Activated CD8-positive, alpha-beta T cell treated with anti-CD3 and anti-CD28 coated beads for 36 hours (primary cell): ENCODE results near the gene PAX4. TPM values are rescaled to one million over a fixed set of nuclear protein-coding genes. Genes with fewer than 3 reads are reported as not detected.

Experiments
- ATAC-seq: fragments of 200-7000 bp; cut with Tn5 transposase; one replicate; pipeline ENCODE4 v1.10.0; 2021; ENCODE audit warnings: mild to moderate bottlenecking, moderate library complexity
- CTCF ChIA-PET: fragments of 350-600 bp; sonication (Branson Sonifier 250); formaldehyde crosslinking; loops from one replicate; lab custom pipeline; 2021; ENCODE audit warnings: antibody characterized with exemption; lab: Charles Lee
- POLR2A ChIA-PET: fragments of 350-600 bp; sonication (Branson Sonifier 250); formaldehyde crosslinking; loops from one replicate; lab custom pipeline; 2021; ENCODE audit warnings: antibody characterized with exemption; lab: Charles Lee
- DNase-seq: peaks from one replicate; pipeline ENCODE4 v3.0.0-alpha.2; 2020
- H3K27ac Mint-ChIP-seq: one replicate; pipeline ENCODE4 v1.8.0; 2021; ENCODE audit warnings: mild to moderate bottlenecking, mixed read lengths
- H3K27me3 Mint-ChIP-seq: one replicate; pipeline ENCODE4 v1.8.0; 2021; ENCODE audit warnings: mixed read lengths
- H3K36me3 Mint-ChIP-seq: one replicate; pipeline ENCODE4 v1.8.0; 2021; ENCODE audit warnings: low read depth, mixed read lengths
- H3K4me1 Mint-ChIP-seq: one replicate; pipeline ENCODE4 v1.8.0; 2021; ENCODE audit warnings: low read depth, mixed read lengths
- H3K4me3 Mint-ChIP-seq: one replicate; pipeline ENCODE4 v1.8.0; 2021; ENCODE audit warnings: mild to moderate bottlenecking, moderate library complexity, mixed read lengths
- H3K9me3 Mint-ChIP-seq: one replicate; pipeline ENCODE4 v1.8.0; 2021; ENCODE audit warnings: mixed read lengths
- CTCF ChIP-seq: fragments of 200-600 bp; IDR thresholded peaks from one replicate; pipeline ENCODE4 v1.8.0; 2022; ENCODE audit warnings: antibody characterized with exemption, mild to moderate bottlenecking
- intact Hi-C: fragments of 100-400 bp; cut with micrococcal nuclease; formaldehyde crosslinking; loops from one replicate; pipeline ENCODE4 v1.10.0; 2022
- total RNA-seq, 2 experiments: library from RNA; stranded (reverse); gene quantifications; one replicate each; pipeline ENCODE4 v1.2.3, GENCODE V29; 2021

The PAX4 gene
- total RNA-seq, 2 experiments from 2014 or later, result not detected

- Mint-ChIP-seq H3K4me1 (peaks cover 6% of the 10 kb centered on the region), H3K27ac (no peak overlapping the region), H3K9me3 (no peaks in the 10 kb centered on the region), H3K36me3 (no peaks in the 10 kb centered on the region), H3K27me3 (peaks cover 19% of the 10 kb centered on the region), H3K4me3 (no peak overlapping the region)
- intact Hi-C loops, result no loop called here
- DNase-seq (no peak), ATAC-seq (no peak)
- ChIA-PET CTCF (no interaction called here), POLR2A (no interaction called here)
- no peak for TF ChIP-seq CTCF
These were observed 14.5 kb upstream of the PAX4 start for GRCh38 chr7:127632276-127632910.

DNA sequence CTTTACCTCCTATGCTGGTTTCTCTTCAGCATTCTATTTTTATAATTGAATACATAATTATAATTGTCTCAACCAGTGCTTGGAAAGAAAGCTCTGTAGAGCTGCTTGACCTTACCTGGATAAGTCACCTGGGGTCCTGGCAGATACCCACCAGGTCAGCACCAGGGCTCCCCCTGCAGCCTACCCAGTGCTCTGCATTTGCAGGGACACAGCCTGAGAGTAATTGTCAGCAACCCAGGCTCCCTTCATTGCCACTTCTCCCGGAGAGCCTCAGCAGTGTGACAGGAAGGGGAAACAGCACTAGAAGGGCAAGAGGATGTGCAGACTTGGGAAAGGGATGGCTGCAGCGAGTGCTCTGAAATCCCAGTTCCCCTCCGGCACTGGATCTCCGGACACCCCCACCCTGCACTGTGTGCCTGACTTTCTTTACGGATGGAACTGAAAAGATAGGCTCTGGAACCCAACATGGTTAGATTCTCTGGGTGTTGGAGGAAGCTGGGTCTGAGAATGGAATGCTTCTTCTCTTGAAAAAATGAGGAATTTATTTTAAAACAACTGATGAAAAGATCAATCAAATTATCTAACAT is 11.4 kb upstream of the PAX4 start:
- DNase-seq (peak; percentile 59), ATAC-seq (peak; percentile 83)
- CTCF ChIA-PET, result interaction anchor here (0.6 to 2.3 kb wide), 10 partner anchors 8 to 48 kb away, joined by 3 to 10 read pairs (median 4); partner anchors contain the start of genes FSCN3 and PAX4
- POLR2A ChIA-PET, result no interaction called here
- Mint-ChIP-seq H3K4me1 (no peaks in the 10 kb centered on the region), H3K27me3 (peaks cover 20% of the 10 kb centered on the region), H3K36me3 (no peaks in the 10 kb centered on the region), H3K9me3 (no peaks in the 10 kb centered on the region), H3K4me3 (no peak overlapping the region), H3K27ac (no peak overlapping the region)
- TF ChIP-seq CTCF, result peak; percentile 69
- intact Hi-C loops, result no loop called here

- Mint-ChIP-seq H3K4me1 (no peaks in the 10 kb centered on the region), H3K27ac (no peak overlapping the region), H3K36me3 (no peaks in the 10 kb centered on the region), H3K9me3 (no peaks in the 10 kb centered on the region), H3K27me3 (peaks cover 15% of the 10 kb centered on the region), H3K4me3 (no peak overlapping the region)
- CTCF ChIA-PET, result interaction anchor here (0.6 to 2.3 kb wide), 11 partner anchors 9 to 50 kb away, joined by 3 to 10 read pairs (median 4); partner anchors contain the start of genes FSCN3 and PAX4
- intact Hi-C loops, result no loop called here
- no peak for TF ChIP-seq CTCF
- ATAC-seq (no peak), DNase-seq (no peak)
- POLR2A ChIA-PET, result no interaction called here
These were observed 10.5 kb upstream of the PAX4 start for GRCh38 chr7:127628445-127628844.

- H3K9me3 Mint-ChIP-seq, result no peaks in the 10 kb centered on the region
- peaks cover 22% of the 10 kb centered on the region for H3K27me3 Mint-ChIP-seq
- H3K4me1 Mint-ChIP-seq, result peaks cover 5% of the 10 kb centered on the region
- no peak overlapping the region for H3K27ac Mint-ChIP-seq
- ATAC-seq (no peak), DNase-seq (no peak)
- H3K4me3 Mint-ChIP-seq, result no peak overlapping the region
- ChIA-PET POLR2A (no interaction called here), CTCF (no interaction called here)
- H3K36me3 Mint-ChIP-seq, result no peaks in the 10 kb centered on the region
- intact Hi-C loops, result no loop called here
- no peak for TF ChIP-seq CTCF
These were observed 7.4 kb upstream of the PAX4 start for GRCh38 chr7:127625331-127625730.
